HG02642 (cell line): Measurements from ENCODE around the gene WHRN.

Experiments used
- ATAC-seq: cut with Tn5 transposase; IDR thresholded peaks from one replicate; pipeline ENCODE4 v1.9.1; 2021; ENCODE audit warnings: mild to moderate bottlenecking; ENCODE audit not compliant: unreplicated experiment, poor library complexity

WHRN gene

DNA sequence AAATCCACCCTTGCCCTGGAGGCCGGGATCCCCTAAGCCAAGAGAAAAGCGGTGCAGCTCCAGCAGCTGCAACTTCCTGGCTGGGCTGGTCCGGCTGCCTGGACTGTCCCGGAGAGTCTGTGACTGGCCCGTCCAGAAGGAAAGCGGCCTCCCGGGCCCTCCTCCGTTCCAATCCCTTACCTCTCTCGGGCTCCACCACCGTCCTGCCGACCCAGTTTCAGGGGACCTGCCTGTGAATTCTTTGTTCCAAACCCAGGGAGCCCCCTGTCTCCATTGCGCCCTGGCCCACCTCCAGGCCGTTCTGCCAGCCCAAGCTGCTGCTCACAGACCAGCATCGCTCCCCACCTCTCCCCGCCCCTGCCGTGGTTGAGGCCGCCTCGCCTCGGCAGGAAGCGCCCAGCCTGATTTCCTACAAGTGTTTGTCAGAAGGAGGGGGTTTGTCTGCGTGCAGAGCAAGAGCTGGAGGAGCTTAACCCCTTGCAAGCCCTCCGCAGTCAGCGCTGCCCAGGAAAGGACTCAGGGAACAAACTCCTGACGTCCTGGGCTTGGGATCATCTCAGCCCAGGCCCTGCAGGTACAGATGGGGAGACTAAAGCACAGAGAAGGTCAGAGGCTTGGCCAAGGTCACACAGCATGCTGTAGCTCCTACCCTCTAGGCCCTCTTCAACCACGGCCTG lies 117.5 kb downstream of the WHRN start, which contains the start of gene AKNA:
Gene AKNA (minus strand): TSS at position 303 of the 677 bp plus-strand sequence. CDS start 6,649 bp downstream, outside the sequence.
- ATAC-seq: peak; percentile 34

- no peak for ATAC-seq
These were observed 118.2 kb downstream of the WHRN start for GRCh38 chr9:114386886-114387679.

GRCh38 chr9:114386361-114386885 lies 118.8 kb downstream of the WHRN start:
- ATAC-seq: no peak

DNA sequence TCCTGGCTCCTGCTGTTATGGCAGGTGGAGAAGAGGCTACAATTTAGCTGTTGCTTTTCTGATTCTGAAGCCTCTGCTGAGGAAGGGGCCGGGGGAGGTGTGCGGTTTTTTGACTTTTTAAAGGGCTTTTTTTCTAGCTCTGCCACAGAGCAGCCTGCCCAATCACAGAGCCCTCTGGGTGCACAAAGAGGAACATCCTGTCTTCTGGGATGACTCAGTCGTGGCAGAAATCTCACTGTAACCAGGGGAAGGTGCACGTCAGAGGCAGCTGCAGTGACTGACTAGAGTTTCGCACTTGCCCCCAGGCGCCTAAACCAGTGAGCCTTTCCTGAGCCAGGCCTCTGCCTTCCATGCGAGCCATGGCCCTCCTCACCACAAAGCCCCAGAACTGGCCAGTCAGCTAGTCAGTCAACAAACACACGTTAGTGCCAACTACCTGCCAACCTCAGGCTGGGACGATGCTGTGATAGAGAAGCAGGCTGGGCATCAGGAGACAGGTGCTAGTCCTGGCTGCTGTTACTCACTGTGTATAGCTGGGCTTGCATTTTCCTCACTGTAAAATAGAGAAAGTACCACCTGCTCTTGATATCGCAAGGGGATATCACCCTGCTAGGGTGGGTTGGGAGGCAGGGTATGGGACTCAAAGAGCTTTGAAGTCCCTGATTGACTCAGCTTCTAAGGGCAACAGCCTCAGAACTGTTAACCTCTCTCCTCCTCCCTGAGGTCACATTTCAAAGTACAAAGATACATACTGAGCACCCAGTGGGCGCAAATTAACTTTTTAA lies 119.7 kb downstream of the WHRN start:
- ATAC-seq: peak; percentile 79

- ATAC-seq: no peak
These were observed 120.4 kb downstream of the WHRN start for GRCh38 chr9:114384836-114385396.

GRCh38 chr9:114384341-114384740 lies 120.9 kb downstream of the WHRN start:
- no peak for ATAC-seq

GRCh38 chr9:114383521-114384231 lies 121.6 kb downstream of the WHRN start:
- no peak for ATAC-seq

DNA sequence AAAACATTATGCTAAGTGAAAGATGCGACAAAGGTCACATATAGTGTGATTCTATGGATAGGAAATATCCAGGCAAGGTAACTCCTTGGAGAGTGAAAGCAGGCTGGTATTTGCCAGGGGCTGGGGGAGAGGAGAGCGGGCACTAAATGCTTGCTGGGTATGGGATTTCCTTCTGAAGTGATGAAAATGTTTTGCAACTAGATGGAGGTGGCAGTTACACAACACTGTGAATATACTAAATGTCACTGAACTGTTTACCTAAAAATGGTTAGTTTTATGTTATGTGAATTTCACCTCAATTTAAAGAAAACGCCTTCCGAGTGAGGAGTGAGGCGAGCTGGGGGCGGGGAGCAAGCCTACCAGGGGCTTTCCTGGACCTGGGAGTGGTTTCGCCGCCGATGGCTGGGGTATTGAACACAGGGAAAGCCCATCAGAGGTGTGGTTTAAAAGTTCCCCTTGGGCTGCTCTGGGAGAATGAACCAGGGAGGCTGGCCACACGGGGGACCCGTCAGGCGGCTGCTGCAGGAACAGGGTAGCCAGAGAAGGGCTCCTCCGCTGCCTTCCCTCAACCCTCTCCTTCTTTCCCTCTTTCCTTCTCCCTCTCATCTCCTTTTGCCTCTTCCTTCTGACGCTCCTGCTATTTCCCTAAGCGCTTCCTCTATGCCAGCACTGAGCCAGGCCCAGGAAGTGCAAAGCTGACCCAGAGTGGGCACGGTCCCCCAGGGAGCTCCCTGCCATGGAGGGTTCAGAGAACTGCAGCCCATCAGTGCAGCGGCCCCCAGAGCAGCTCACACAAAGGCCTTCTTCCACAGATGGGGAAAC lies 122.4 kb downstream of the WHRN start:
- peak; percentile 35 for ATAC-seq

DNA sequence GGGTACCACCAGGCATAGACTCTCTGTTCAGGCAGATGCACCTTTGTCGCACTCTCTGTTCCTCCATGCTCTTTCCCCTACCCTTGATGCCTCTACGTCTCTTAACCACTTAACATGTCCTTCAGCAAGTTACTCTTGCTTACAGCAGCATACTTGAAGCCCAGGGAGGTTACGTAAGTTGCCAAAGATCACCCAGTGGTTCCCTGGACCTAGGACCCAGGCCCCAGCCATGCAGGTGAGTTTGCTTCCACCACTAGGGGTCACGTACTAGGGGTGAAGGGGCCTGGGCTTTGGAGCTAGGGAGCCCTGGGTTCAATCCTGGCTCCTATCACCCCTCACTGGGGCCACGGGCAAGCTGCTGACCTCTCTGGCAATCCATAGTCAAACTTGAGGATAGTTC lies 126.4 kb downstream of the WHRN start:
- no peak for ATAC-seq

GRCh38 chr9:114378016-114378415 lies 127.3 kb downstream of the WHRN start:
- no peak for ATAC-seq

DNA sequence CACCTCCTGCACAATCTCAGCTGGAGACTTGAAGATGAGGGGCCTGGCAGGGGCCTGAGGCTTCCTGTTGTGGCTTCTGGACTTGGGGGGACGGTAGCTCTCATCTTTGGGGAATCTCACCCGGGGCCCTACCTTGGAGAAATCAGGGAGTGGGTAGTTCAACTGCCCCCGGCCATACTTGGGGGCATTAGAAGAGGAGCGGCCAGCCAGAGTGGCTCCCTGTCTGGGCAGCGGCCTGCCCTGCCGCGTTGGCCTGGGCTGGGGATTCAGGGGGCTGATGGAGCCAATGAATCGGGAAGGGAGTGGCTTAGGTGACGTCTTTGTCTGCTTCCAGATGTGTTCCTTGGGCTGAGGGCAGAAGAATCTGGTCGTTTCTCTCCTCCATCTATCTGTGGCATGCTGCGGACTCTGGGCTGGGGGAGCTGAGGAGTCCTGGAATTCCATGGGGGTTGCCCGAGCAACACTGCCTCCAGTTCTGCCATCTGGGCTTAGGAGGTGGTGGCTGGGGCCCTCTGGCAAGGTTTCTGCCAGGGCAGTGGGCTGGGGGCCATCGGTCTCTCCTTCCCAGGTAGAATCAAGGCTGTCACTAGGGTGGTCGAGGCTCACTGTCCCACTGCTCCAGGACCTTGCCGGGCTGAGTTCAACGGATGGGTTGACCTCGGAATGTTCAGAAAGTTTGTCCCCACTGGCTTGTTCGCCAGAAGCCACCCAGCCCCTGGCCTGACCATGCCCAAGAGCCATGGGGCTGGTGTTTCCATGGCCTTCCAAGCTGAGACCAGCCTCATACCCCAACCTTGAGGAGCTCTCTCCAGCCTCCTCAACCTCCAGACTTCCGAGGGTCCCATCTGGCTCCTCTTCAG lies 128.5 kb downstream of the WHRN start:
- ATAC-seq: no peak

DNA sequence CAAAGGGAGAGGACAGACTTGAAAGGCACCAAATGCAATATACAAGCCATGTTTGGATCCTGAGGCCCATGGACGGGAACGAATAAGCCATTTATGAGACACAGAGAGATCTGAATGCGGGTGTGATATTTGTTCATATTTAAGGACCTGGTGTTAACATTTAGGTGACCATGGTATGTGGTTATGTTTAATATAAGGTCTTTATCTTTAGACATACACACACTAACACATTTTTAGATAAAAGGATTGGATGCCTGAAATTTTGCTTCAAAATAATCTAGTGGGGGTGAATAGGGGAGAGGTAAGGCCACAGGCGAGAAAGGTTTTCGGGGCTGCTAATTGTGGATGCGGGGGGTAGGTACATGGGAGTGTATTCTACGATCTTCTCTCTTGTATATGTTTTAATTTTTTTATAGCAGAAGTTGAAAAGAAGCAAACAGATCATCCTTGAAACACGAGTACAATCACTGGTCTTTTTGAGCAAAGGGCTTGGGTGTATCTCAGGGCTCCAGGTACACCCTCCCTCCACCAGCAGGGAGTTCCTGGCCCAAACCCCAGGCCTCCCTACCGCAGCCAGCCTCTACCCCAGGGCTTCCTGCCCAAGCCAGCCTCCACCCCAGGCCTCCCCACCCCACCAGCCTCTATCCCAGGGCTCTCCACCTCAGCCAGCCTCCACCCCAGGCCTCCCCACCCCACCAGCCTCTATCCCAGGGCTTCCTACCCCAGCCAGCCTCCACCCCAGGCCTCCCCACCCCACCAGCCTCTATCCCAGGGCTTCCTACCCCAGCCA lies 129.7 kb downstream of the WHRN start:
- no peak for ATAC-seq

GRCh38 chr9:114374936-114375335 lies 130.3 kb downstream of the WHRN start:
- no peak for ATAC-seq

DNA sequence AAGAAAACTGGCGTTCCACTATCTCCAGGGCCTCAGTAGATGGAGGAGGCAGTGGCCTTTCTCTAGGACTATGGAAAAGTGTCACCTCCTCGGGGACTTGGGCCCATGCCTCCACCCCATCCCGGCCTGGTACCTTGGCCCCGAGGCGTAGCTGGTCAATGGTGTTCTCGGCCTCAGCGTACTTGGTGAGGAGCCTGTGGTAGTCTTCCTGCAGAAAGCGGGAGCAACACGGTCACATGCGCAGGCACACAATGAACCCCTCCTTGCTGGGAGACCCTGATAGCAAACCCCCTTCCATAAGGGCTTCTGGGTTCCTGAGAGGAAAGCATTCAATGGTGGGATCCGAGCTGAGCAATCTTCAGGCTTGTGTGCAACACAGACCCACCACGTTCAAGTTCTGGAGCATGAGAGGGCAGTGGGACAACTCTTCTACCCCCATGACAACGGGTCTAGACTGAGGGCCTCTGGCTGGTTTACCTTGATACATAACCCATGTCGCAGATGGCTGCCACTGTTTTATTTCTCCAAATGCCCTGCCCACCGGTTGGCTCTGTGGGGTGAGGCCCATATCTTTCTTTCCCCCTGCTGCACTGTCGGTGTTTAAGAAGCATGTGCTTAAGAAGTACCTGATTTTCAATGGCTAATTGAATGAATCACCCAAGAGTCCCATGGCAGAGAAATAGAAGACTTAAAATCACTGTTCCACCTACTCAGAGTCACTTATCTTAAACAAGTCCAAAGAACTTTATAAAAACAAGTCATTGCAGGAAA lies 131.1 kb downstream of the WHRN start:
- no peak for ATAC-seq

- ATAC-seq: peak; percentile 91
These were observed 132.3 kb downstream of the WHRN start for GRCh38 chr9:114372921-114373448.
